Purkinje cell (primary cell): ENCODE measurements around the gene TAAR9. TPM values are rescaled to one million over a fixed set of nuclear protein-coding genes. Genes with fewer than 3 reads are reported as not detected.

Experiments
- polyA plus RNA-seq: library from polyadenylated mRNA; unstranded; fragments of >200 nt; fragmentation: Nextera tagmentation; gene quantifications from 2 replicates; pipeline ENCODE4 v1.2.1, GENCODE V29; 2014

Gene TAAR9, protein sequence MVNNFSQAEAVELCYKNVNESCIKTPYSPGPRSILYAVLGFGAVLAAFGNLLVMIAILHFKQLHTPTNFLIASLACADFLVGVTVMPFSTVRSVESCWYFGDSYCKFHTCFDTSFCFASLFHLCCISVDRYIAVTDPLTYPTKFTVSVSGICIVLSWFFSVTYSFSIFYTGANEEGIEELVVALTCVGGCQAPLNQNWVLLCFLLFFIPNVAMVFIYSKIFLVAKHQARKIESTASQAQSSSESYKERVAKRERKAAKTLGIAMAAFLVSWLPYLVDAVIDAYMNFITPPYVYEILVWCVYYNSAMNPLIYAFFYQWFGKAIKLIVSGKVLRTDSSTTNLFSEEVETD
- polyA plus RNA-seq, result not detected in 2 replicates

DNA sequence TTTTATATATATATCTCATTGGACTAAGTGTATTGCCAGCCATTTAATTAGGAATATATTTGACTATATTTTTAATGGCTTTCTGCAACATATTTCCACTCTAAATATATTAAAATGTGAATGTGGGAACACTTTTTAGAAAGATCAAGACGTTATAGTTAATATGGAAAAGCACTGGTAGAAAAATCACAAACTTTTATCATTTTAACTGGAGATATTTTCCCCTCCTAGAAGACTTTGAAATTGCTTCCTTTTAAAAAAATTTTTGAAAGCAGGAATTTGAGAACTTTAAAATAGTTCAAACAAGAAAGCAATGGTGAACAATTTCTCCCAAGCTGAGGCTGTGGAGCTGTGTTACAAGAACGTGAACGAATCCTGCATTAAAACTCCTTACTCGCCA lies at the start of gene TAAR9:
Gene TAAR9 (plus strand): TSS at position 301 of the 400 bp plus-strand sequence. CDS start 13 bp downstream, at position 314.

GRCh38 chr6:132512638-132513632 lies 25.1 kb upstream of the TAAR9 start, which contains the start of gene STX7:
TSS of gene STX7 (minus strand) at chr6:132513116. CDS start at chr6:132503530, 9,586 bp downstream.

DNA sequence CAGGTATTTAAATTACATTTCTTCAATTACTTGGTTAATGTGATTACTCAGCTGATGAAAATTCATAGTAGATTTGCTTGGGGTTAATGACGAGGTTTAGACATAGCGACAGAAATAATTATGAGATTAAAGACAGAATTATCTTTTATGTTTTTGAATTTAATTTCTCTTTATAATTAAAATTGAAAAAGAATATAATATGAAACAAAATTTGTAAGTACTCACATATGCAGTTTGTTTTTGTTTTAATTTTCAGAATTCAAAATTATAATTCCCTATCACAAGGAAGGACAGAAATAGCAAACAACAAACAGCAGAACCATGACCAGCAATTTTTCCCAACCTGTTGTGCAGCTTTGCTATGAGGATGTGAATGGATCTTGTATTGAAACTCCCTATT lies 14.3 kb downstream of the TAAR9 start, which contains the start of gene TAAR8:
Gene TAAR8 (plus strand): TSS at position 301 of the 400 bp plus-strand sequence. CDS start 21 bp downstream, at position 322.

GRCh38 chr6:132570221-132570777 lies 32.2 kb downstream of the TAAR9 start, which contains the start of gene TAAR6:
TSS of gene TAAR6 (plus strand) at chr6:132570322. CDS start at chr6:132570322, 0 bp downstream.

Other genes starting within 250 kb of the TAAR9 start
- 2.4 TPM in 1 of 2 replicates, not detected in the other for gene MOXD1, start 136.8 kb upstream of the TAAR9 start, polyA plus RNA-seq
- gene STX7, start 25.2 kb upstream of the TAAR9 start, polyA plus RNA-seq, result 5.6 and 25.0 TPM in 2 replicates
- not detected in 2 replicates for gene TAAR8, start 14.4 kb downstream of the TAAR9 start, polyA plus RNA-seq
- gene TAAR6, start 32.0 kb downstream of the TAAR9 start, polyA plus RNA-seq, result not detected in 2 replicates
- not detected in 2 replicates for gene TAAR5, start 51.5 kb downstream of the TAAR9 start, polyA plus RNA-seq
- gene TAAR2, start 86.0 kb downstream of the TAAR9 start, polyA plus RNA-seq, result not detected in 2 replicates
- gene TAAR1, start 120.9 kb downstream of the TAAR9 start, polyA plus RNA-seq, result not detected in 2 replicates
- gene VNN1, start 175.8 kb downstream of the TAAR9 start, polyA plus RNA-seq, result 1.6 and 2.5 TPM in 2 replicates
- gene VNN2, start 219.6 kb downstream of the TAAR9 start, polyA plus RNA-seq, result not detected in 2 replicates